Purkinje cell (primary cell): Measurements from ENCODE around the gene NDFIP2. TPM values are rescaled to one million over a fixed set of nuclear protein-coding genes. Genes with fewer than 3 reads are reported as not detected.

Experiments used
- polyA plus RNA-seq: library from polyadenylated mRNA; unstranded; fragments of >200 nt; fragmentation: Nextera tagmentation; gene quantifications from 2 replicates; pipeline ENCODE4 v1.2.1, GENCODE V29; 2014

The NDFIP2 gene, protein sequence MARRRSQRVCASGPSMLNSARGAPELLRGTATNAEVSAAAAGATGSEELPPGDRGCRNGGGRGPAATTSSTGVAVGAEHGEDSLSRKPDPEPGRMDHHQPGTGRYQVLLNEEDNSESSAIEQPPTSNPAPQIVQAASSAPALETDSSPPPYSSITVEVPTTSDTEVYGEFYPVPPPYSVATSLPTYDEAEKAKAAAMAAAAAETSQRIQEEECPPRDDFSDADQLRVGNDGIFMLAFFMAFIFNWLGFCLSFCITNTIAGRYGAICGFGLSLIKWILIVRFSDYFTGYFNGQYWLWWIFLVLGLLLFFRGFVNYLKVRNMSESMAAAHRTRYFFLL
- polyA plus RNA-seq = 200 and 212 TPM in 2 replicates

DNA sequence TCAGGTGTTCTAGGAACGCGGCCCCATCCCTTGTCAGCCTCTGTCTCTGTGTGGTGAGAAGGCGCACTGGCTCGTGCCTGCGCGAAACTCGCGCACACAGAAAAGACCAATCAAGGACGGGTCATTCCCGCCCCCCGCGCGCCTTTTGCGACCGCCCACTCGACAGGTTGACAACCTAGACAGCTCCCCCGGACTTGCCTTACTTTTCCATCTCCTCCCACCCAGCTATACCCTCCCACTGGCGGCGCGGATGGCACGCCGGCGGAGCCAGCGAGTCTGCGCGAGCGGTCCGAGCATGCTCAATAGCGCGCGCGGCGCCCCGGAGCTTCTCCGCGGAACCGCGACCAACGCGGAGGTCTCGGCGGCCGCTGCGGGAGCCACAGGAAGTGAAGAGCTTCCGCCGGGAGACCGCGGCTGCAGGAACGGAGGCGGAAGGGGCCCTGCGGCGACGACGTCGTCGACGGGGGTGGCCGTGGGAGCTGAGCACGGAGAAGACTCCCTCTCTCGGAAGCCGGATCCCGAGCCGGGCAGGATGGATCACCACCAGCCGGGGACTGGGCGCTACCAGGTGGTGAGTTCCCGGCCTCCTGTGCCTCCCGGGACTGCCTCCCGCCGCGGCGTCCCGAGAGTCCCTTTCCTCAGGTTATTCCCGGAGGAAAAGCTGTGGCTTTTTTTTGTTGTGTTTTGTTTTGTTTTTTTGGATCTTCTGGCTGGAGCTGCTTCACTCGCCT lies at the start of gene NDFIP2:
Gene NDFIP2, plus strand, starts transcription at position 202 of the 731 bp plus-strand sequence. Its CDS starts 49 bp downstream, at position 251.

Other genes starting within 250 kb of the NDFIP2 start
- gene RBM26, start 74.9 kb upstream of the NDFIP2 start, polyA plus RNA-seq = 32.6 and 45.0 TPM in 2 replicates